GM23248 (cell line): ENCODE data around the gene SPART. TPM values are rescaled to one million over a fixed set of nuclear protein-coding genes. Genes with fewer than 3 reads are reported as not detected.
"Not testable (repeated sequence)": the region's sequence is repeated elsewhere in the genome, so short reads cannot be mapped to it uniquely, and the experiment has no call there.

Experiments used
- DNase-seq: peaks from one replicate; pipeline ENCODE4 v3.0.0-alpha.2; 2015
- H2AFZ ChIP-seq: fragments of 200-600 bp; sonication (generic); 2 replicates; pipeline ENCODE4 v1.6.1; 2016; ENCODE audit warnings: antibody characterized with exemption
- H3F3A ChIP-seq: fragments of 200-600 bp; sonication (generic); 2 replicates; pipeline ENCODE4 v1.6.1; 2016; ENCODE audit warnings: mild to moderate bottlenecking, antibody characterized with exemption, mixed run types; ENCODE audit not compliant: insufficient read depth
- H3K27ac ChIP-seq: fragments of 200-600 bp; sonication (generic); 2 replicates; pipeline ENCODE4 v1.5.1; 2016; ENCODE audit warnings: mild to moderate bottlenecking
- H3K27me3 ChIP-seq: fragments of 200-600 bp; sonication (generic); replicated peaks from 2 replicates; pipeline ENCODE4 v1.6.1; 2016; ENCODE audit warnings: mild to moderate bottlenecking; ENCODE audit not compliant: insufficient read depth
- H3K36me3 ChIP-seq: fragments of 200-600 bp; sonication (generic); 2 replicates; pipeline ENCODE4 v1.6.1; 2016; ENCODE audit warnings: low read depth, mild to moderate bottlenecking
- H3K4me1 ChIP-seq: fragments of 200-600 bp; sonication (generic); 2 replicates; pipeline ENCODE4 v1.6.1; 2016; ENCODE audit warnings: mild to moderate bottlenecking; ENCODE audit not compliant: insufficient read depth
- H3K4me2 ChIP-seq: fragments of 200-600 bp; sonication (generic); one replicate; pipeline ENCODE4 v1.6.1; 2016; ENCODE audit warnings: mild to moderate bottlenecking; ENCODE audit not compliant: unreplicated experiment
- H3K4me3 ChIP-seq: fragments of 200-600 bp; sonication (generic); 2 replicates; pipeline ENCODE4 v1.5.1; 2016; ENCODE audit warnings: mild to moderate bottlenecking
- H3K79me2 ChIP-seq: fragments of 200-600 bp; sonication (generic); 2 replicates; pipeline ENCODE4 v1.6.1; 2016; ENCODE audit warnings: mild to moderate bottlenecking; ENCODE audit not compliant: insufficient read depth
- H3K9ac ChIP-seq: fragments of 200-600 bp; sonication (generic); 2 replicates; pipeline ENCODE4 v1.6.1; 2016; ENCODE audit warnings: mild to moderate bottlenecking
- H3K9me2 ChIP-seq: fragments of 200-600 bp; sonication (generic); 2 replicates; pipeline ENCODE4 v1.6.1; 2016; ENCODE audit warnings: mixed run types, mild to moderate bottlenecking, moderate library complexity; ENCODE audit not compliant: insufficient read depth
- H3K9me3 ChIP-seq: fragments of 200-600 bp; sonication (generic); one replicate; pipeline ENCODE4 v1.6.1; 2017; ENCODE audit warnings: low read depth
- H4K20me1 ChIP-seq: fragments of 200-600 bp; sonication (generic); 2 replicates; pipeline ENCODE4 v1.6.0; 2016; ENCODE audit not compliant: insufficient read depth
- EZH2 ChIP-seq: fragments of 200-600 bp; sonication (generic); IDR thresholded peaks from 2 replicates; pipeline ENCODE4 v1.6.1; 2018; ENCODE audit warnings: antibody characterized with exemption, mild to moderate bottlenecking; ENCODE audit not compliant: insufficient read depth, poor library complexity, severe bottlenecking
- EZH2phosphoT487 ChIP-seq: fragments of 200-600 bp; sonication (generic); IDR thresholded peaks from 2 replicates; pipeline ENCODE4 v1.6.1; 2018; ENCODE audit warnings: antibody characterized with exemption, moderate library complexity, mild to moderate bottlenecking, low read depth; ENCODE audit not compliant: insufficient read depth
- WGBS, 2 experiments: methylation state at CpG; one replicate each; pipeline ENCODE4 v1.1.6; 2015 to 2017; ENCODE audit warnings: low lambda C conversion rate in 2 of 2, low coverage in 1 of 2; ENCODE audit errors: missing lambda C conversion rate in 2 of 2; 5-methylcytosine and 5-hydroxymethylcytosine counted together
- in situ Hi-C: fragments of 300-500 bp; cut with MboI; formaldehyde crosslinking; loops from 2 replicates; pipeline ENCODE4 v1.15.0; 2020
- polyA plus RNA-seq: library from polyadenylated mRNA; unstranded; fragments of >200 nt; fragmentation: Nextera tagmentation; extraction: Ambion mirVana; gene quantifications from 2 replicates; pipeline ENCODE4 v1.2.1, GENCODE V29; 2016
- total RNA-seq: library from RNA; depleted of rRNA; stranded (reverse); fragments of >200 nt; shearing (Covaris generic); gene quantifications from 2 replicates; pipeline ENCODE4 v1.2.3, GENCODE V29; 2014

Gene SPART
- total and polyA plus RNA-seq, 2 experiments from 2014 or later = 66.3 to 82.4 TPM

DNA sequence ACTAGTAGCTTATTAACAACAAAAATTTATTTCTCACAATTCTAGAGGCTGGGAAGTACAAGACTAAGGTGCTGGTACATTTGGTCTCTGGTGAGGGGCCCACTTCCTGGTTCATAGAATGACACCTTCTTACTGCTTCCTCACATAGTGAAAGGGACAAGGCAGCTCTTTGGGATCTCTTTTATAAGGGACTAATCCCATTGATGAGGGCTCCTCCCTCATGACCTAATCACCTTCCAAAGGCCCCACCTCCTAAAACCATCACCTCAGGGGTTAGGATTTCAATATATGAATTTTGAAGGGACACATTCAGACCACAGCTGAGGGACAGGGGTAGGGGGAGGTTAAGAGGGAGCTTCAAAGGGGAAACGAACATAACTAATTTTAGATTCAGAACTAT is 20.3 kb downstream of the SPART start:
- H3K36me3 ChIP-seq = peaks cover 71% of the 10 kb centered on the region
- TF ChIP-seq EZH2phosphoT487 (no peak), EZH2 (no peak)
- H4K20me1 ChIP-seq = no peaks in the 10 kb centered on the region
- 97 to 100% methylated on average over 1 of the region's 1 CpG for WGBS, 2 experiments
- H3K4me2 ChIP-seq = no peak overlapping the region
- in situ Hi-C loops = no loop called here
- H3F3A ChIP-seq = no peaks in the 10 kb centered on the region
- H3K4me3 ChIP-seq = no peak overlapping the region
- H2AFZ ChIP-seq = no peak overlapping the region
- H3K4me1 ChIP-seq = no peaks in the 10 kb centered on the region
- H3K79me2 ChIP-seq = peaks cover 55% of the 10 kb centered on the region
- DNase-seq = no peak
- H3K9me2 ChIP-seq = no peaks in the 10 kb centered on the region
- H3K9me3 ChIP-seq = no peaks in the 10 kb centered on the region
- no peaks in the 10 kb centered on the region for H3K27me3 ChIP-seq
- H3K9ac ChIP-seq = no peak overlapping the region
- no peak overlapping the region for H3K27ac ChIP-seq

DNA sequence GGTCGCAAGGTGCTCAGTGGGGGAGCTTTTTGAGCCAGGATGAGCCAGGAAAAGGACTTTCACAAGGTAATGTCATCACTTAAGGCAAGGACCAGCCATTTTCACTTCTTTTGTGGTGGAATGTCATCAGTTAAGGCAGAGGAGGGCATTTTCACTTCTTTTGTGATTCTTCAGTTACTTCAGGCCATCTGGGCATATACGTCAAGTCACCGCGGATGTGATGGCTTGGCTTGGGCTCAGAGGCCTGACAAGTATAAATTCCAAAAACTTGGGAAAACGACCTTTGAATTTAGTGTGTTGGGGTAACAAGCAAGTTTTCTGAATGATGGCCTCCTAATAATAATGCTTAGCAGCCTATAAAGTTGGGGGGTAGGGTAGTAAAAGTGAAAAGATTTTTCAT is 21.3 kb downstream of the SPART start:
- H4K20me1 ChIP-seq, H3K27ac ChIP-seq, DNase-seq, H2AFZ ChIP-seq, H3K9me3 ChIP-seq, H3K4me3 ChIP-seq, H3K9ac ChIP-seq, H3F3A ChIP-seq, H3K4me1 ChIP-seq, H3K27me3 ChIP-seq, H3K4me2 ChIP-seq, in situ Hi-C loops, H3K9me2 ChIP-seq: not testable (repeated sequence)
- peaks cover 61% of the 10 kb centered on the region for H3K36me3 ChIP-seq
- peaks cover 44% of the 10 kb centered on the region for H3K79me2 ChIP-seq
- 97% methylated on average over 5 of the region's 5 CpGs for WGBS, 2 experiments

DNA sequence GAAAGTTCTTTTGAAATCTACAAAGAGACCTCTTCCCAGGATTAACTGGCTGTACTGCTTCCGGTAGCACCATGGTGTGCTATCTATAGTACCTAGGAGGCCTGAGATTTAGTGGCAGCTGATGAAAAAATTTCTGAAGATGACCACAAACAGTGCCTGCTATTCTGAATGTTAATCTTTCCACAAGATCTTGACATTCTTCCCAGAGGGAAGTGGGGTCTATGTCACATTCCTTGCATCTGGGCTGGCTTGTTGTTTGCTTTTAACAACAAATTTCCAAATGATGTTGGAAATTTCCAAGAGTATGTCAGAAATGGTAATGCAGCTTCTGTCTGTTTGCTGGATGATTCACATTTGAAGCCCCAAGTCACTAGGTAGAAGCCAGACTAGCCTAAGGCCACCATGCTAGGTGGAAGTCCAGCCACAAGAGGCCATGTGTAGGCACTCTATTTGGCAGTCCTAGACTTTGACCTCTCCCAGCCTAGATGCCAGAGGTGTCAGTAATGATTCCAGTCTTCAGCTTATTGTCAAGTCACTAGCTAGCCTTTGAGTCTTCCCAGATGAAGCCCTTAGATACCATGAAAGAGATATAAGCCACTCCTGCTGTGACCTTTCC is 22.1 kb downstream of the SPART start:
- Histone ChIP-seq H3K9me2 (no peaks in the 10 kb centered on the region), H3K36me3 (peaks cover 57% of the 10 kb centered on the region), H3K9ac (no peak overlapping the region), H3F3A (no peaks in the 10 kb centered on the region), H3K27me3 (no peaks in the 10 kb centered on the region), H2AFZ (no peak overlapping the region), H3K4me2 (no peak overlapping the region), H3K4me3 (no peak overlapping the region), H3K79me2 (peaks cover 36% of the 10 kb centered on the region), H3K9me3 (no peaks in the 10 kb centered on the region), H4K20me1 (no peaks in the 10 kb centered on the region), H3K27ac (no peak overlapping the region), H3K4me1 (no peaks in the 10 kb centered on the region)
- in situ Hi-C loops = no loop called here
- no peak for TF ChIP-seq EZH2
- no peak for TF ChIP-seq EZH2phosphoT487
- DNase-seq = no peak
- 92% methylated on average over 1 of the region's 1 CpG for WGBS, 2 experiments

DNA sequence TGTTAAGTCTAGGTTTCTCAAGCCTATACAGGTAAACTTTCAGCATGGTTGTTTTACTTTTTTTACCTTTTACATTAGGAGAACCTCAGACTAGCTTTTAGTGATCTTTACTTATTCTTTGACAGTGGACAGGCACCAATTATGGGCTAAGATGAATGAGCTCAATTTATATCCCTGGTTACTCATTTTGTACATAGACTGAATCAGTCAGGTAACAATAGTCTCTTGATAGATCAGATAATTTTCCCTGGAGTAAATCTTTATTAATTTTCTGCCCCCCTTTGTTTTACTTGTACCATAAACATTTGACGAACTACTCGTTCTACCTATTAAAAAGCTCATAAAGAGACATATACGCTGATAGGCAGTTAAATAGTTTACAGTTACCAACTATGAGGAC is 22.8 kb downstream of the SPART start:
- Histone ChIP-seq H3F3A (no peaks in the 10 kb centered on the region), H3K27me3 (no peaks in the 10 kb centered on the region), H3K79me2 (peaks cover 30% of the 10 kb centered on the region), H3K9me3 (no peaks in the 10 kb centered on the region), H2AFZ (no peak overlapping the region), H3K9ac (no peak overlapping the region), H3K4me1 (no peaks in the 10 kb centered on the region), H3K4me2 (no peak overlapping the region), H3K27ac (no peak overlapping the region), H3K4me3 (no peak overlapping the region), H3K36me3 (peaks cover 50% of the 10 kb centered on the region), H4K20me1 (no peaks in the 10 kb centered on the region), H3K9me2 (no peaks in the 10 kb centered on the region)
- in situ Hi-C loops = no loop called here
- no peak for DNase-seq
- TF ChIP-seq EZH2phosphoT487 (no peak), EZH2 (no peak)
- 98 to 99% methylated on average over 3 of the region's 3 CpGs for WGBS, 2 experiments

GRCh38 chr13:36319793-36320192 is 26.4 kb downstream of the SPART start:
- Histone ChIP-seq H3K79me2 (peaks cover 10% of the 10 kb centered on the region), H3K36me3 (peaks cover 17% of the 10 kb centered on the region; the same call in 1 of the 2 replicates), H3F3A (peaks cover 14% of the 10 kb centered on the region)
- H3K4me3 ChIP-seq, H3K4me1 ChIP-seq, H3K27me3 ChIP-seq, H4K20me1 ChIP-seq, H3K9me2 ChIP-seq, in situ Hi-C loops, H3K9ac ChIP-seq, DNase-seq, H3K9me3 ChIP-seq, H3K27ac ChIP-seq, H3K4me2 ChIP-seq, H2AFZ ChIP-seq: not testable (repeated sequence)
- WGBS, 2 experiments = 81 to 84% methylated on average over 6 of the region's 6 CpGs
